HepG2 (cell line): ENCODE data around the gene SLCO4A1. TPM values are rescaled to one million over a fixed set of nuclear protein-coding genes. Genes with fewer than 3 reads are reported as not detected.
A peak's percentile ranks its signal among the peaks of the same experiment; 100 is the strongest.

Source experiments
- ATF1 ChIP-seq: IDR thresholded peaks from 2 replicates; pipeline ENCODE4 v1.6.1; 2016; ENCODE audit warnings: mild to moderate bottlenecking, control low read depth
- CCDC6 ChIP-seq: sonication (generic); formaldehyde crosslinking; IDR thresholded peaks from 2 replicates; pipeline ENCODE4 v1.8.1; 2022; ENCODE audit warnings: mild to moderate bottlenecking, missing genetic modification reagents, moderate library complexity
- E2F1 ChIP-seq: sonication (generic); formaldehyde crosslinking; IDR thresholded peaks from 2 replicates; pipeline ENCODE4 v1.5.0; 2020; ENCODE audit warnings: missing genetic modification reagents
- FUBP1 ChIP-seq: sonication (generic); formaldehyde crosslinking; IDR thresholded peaks from 2 replicates; pipeline ENCODE4 v1.5.1; 2020; ENCODE audit warnings: missing genetic modification reagents, mild to moderate bottlenecking, borderline replicate concordance
- GMEB2 ChIP-seq: IDR thresholded peaks from 2 replicates; pipeline ENCODE4 v1.6.1; 2016; ENCODE audit warnings: missing biosample characterization, missing genetic modification reagents, low read depth
- KDM3A ChIP-seq: IDR thresholded peaks from 2 replicates; pipeline ENCODE4 v1.6.1; 2018; ENCODE audit warnings: low read depth, missing compliant biosample characterization
- KDM6A ChIP-seq: IDR thresholded peaks from 2 replicates; pipeline ENCODE4 v1.6.1; 2016; ENCODE audit warnings: low read depth
- MNT ChIP-seq: fragments of 450-650 bp; IDR thresholded peaks from 2 replicates; pipeline ENCODE4 v1.6.1; 2016
- NFE2 ChIP-seq: sonication (generic); formaldehyde crosslinking; IDR thresholded peaks from 2 replicates; pipeline ENCODE4 v1.4.0; 2020; ENCODE audit warnings: missing genetic modification reagents
- RERE ChIP-seq: IDR thresholded peaks from 2 replicates; pipeline ENCODE4 v1.6.1; 2016; ENCODE audit warnings: low read depth, missing genetic modification reagents, missing compliant biosample characterization
- SP140L ChIP-seq: sonication (generic); formaldehyde crosslinking; IDR thresholded peaks from 2 replicates; pipeline ENCODE4 v1.4.0; 2020; ENCODE audit warnings: missing genetic modification reagents, borderline replicate concordance
- ZC3H13 ChIP-seq: sonication (generic); formaldehyde crosslinking; IDR thresholded peaks from 2 replicates; pipeline ENCODE4 v1.8.1; 2023; ENCODE audit warnings: mild to moderate bottlenecking, missing genetic modification reagents, moderate library complexity
- ZNF235 ChIP-seq: sonication (generic); formaldehyde crosslinking; IDR thresholded peaks from 2 replicates; pipeline ENCODE4 v1.8.1; 2023; ENCODE audit warnings: mild to moderate bottlenecking, missing genetic modification reagents, borderline replicate concordance
- ZNF558 ChIP-seq: sonication (generic); formaldehyde crosslinking; IDR thresholded peaks from 2 replicates; pipeline ENCODE4 v1.9.0; 2022; ENCODE audit warnings: mild to moderate bottlenecking, missing genetic modification reagents, borderline replicate concordance
- ZNF577 ChIP-seq: sonication (generic); formaldehyde crosslinking; IDR thresholded peaks from 2 replicates; pipeline ENCODE4 v1.4.0; 2020; ENCODE audit warnings: mild to moderate bottlenecking, low read depth, missing genetic modification reagents, borderline replicate concordance
- ZNF619 ChIP-seq: sonication (generic); formaldehyde crosslinking; IDR thresholded peaks from 2 replicates; pipeline ENCODE4 v1.4.0; 2020; ENCODE audit warnings: mild to moderate bottlenecking, missing genetic modification reagents
- ZNF749 ChIP-seq: sonication (generic); formaldehyde crosslinking; IDR thresholded peaks from 2 replicates; pipeline ENCODE4 v1.8.0; 2022; ENCODE audit warnings: mild to moderate bottlenecking, missing genetic modification reagents, moderate library complexity, borderline replicate concordance
- polyA plus RNA-seq, 8 experiments: library from polyadenylated mRNA; depleted of rRNA in 3 of 8; stranded (reverse) in 7 of 8; unstranded in 1 of 8; fragments of >200 nt; fragmentation: Illumina TruSeq in 4 of 8; extraction: Trizol in 4 of 8; gene quantifications; 2 replicates each; pipeline versions ENCODE4 v1.2.1 to v1.2.3, GENCODE V29; 2011 to 2016; ENCODE audit warnings: low read depth in 4 of 8, missing spikeins in 1 of 8, mixed read lengths in 1 of 8; ENCODE audit not compliant: insufficient read depth in 1 of 8
- total RNA-seq, 5 experiments: library from RNA; depleted of rRNA; stranded (reverse); fragments of >200 nt; fragmentation: Illumina TruSeq; extraction: Trizol; gene quantifications; 2 replicates each; pipeline ENCODE4 v1.2.3, GENCODE V29; 2016; ENCODE audit warnings: low read depth in 1 of 5

SLCO4A1 gene
- total and polyA plus RNA-seq, 2 of the 13 experiments (the other 11 are each of a cell fraction or from before 2014, with no cell fraction given): 55.5 to 112 TPM

- TF ChIP-seq GMEB2 (no peak), FUBP1 (CRISPR knock-in tag) (no peak), ZNF235 (CRISPR knock-in tag) (no peak), ZNF619 (CRISPR knock-in tag) (0 out of 2 replicates have a peak, but pooled peaks have one; percentile 67), KDM6A (CRISPR knock-in tag) (peak; percentile 71; the same call in 1 of the 2 replicates), ZC3H13 (CRISPR knock-in tag) (peak; percentile 55; the same call in 1 of the 2 replicates), ZNF558 (CRISPR knock-in tag) (no peak), ZNF749 (CRISPR knock-in tag) (peak; percentile 57; the same call in 1 of the 2 replicates), CCDC6 (CRISPR knock-in tag) (no peak; the same call in 1 of the 2 replicates), KDM3A (no peak), E2F1 (no peak), SP140L (CRISPR knock-in tag) (no peak), MNT (peak; percentile 91), ZNF577 (CRISPR knock-in tag) (no peak), RERE (CRISPR knock-in tag) (peak; percentile 40; the same call in 1 of the 2 replicates), ATF1 (CRISPR knock-in tag) (no peak), NFE2 (CRISPR knock-in tag) (no peak)
These were observed 10.0 kb downstream of the SLCO4A1 start (continued) for GRCh38 chr20:62652041-62652893.
